ENCODE data around the gene DECR2.
"Not testable (repeated sequence)": the region's sequence is repeated elsewhere in the genome, so short reads cannot be mapped to it uniquely, and the experiment has no call there.

DECR2 gene, protein sequence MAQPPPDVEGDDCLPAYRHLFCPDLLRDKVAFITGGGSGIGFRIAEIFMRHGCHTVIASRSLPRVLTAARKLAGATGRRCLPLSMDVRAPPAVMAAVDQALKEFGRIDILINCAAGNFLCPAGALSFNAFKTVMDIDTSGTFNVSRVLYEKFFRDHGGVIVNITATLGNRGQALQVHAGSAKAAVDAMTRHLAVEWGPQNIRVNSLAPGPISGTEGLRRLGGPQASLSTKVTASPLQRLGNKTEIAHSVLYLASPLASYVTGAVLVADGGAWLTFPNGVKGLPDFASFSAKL

DNA sequence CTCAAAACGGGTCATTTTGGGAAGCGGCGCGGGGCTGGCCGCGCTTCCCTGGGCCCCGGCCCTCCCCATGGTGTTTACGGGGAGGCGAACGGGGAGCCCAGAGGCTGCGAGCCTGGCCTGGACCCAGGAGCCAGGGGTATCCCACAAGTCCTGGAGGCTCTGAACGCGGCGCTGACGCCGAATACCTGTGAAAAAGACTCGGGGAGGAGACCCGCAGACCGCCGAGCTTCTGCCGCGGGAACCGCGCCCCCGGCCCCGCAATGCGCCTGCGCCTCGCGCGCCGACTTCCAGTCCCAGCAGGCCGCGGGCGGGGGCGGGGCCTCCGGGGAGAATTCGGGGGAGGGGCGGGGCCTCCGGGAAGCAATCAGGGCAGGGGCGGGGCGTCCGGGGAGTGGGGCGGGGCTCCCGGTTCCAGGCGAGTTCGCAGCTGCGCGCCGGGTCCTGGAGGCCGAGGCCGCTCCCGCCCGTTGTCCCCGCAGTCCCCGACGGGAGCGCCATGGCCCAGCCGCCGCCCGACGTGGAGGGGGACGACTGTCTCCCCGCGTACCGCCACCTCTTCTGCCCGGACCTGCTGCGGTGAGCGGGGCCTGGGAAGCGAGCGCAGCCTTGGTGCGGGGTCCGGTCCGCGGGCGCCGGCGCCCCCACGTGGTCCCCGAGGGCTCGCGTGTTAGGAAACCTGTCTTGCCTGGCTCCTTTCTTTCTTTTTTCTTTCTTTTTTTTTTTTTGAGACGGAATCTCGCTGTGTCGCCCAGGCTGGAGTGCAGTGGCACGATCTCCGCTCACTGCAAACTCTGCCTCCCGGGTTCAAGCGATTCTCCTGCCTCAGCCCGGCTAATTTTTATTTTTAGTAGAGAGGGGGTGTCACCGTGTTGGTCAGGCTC, at the start of gene DECR2:
Gene DECR2 (plus strand): TSS at position 418 of the 881 bp plus-strand sequence. CDS start 79 bp downstream, at position 497.
- peak; percentile 94 for DNase-seq

DNA sequence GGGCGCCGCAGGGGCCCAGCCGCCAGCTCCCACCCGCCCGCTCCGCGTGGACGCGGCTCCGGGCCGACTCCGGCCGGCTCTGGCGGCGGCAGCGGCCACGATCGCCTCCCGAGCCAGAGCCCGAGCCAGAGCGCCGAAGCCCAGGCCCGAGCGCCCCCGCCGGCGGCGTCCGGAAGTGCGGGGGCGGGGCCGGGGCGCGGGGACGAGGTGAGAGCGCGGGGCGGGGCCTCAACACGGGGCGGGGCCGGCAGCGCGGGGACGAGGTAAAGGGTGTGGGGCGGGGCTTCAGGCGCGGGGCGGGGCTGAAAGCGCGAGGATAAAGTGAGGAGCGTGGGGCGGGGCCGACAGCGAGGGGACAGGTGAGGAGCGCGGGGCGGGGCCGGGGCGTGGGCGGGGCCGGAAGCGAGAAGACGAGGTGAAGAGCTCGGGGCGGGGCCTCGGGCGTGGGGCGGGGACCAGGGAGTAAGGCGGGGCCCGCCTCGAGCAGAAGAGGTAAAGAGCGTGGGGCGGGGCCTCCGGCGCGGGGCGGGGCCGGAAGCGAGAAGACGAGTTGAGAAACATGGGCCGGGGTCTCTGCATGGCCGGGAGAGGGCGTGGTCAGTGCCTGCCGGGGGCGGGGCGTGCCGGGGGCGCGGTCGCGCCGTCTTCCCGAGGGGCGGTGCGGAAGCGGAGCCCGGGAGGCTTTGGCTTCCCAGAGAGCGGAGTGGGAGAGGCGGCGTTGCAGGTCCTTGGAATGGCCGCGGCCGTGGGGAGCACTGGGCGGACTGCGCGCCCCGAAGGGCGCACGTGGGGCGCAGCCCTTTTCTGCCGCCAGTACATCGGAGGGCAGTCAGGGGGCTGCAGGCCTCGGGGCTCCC, 48.9 kb upstream of the DECR2 start, which contains the start of gene AXIN1:
Gene AXIN1 (minus strand): TSS at position 177 of the 857 bp plus-strand sequence. CDS start 5,698 bp downstream, outside the sequence.
- DNase-seq = peak; percentile 100

DNA sequence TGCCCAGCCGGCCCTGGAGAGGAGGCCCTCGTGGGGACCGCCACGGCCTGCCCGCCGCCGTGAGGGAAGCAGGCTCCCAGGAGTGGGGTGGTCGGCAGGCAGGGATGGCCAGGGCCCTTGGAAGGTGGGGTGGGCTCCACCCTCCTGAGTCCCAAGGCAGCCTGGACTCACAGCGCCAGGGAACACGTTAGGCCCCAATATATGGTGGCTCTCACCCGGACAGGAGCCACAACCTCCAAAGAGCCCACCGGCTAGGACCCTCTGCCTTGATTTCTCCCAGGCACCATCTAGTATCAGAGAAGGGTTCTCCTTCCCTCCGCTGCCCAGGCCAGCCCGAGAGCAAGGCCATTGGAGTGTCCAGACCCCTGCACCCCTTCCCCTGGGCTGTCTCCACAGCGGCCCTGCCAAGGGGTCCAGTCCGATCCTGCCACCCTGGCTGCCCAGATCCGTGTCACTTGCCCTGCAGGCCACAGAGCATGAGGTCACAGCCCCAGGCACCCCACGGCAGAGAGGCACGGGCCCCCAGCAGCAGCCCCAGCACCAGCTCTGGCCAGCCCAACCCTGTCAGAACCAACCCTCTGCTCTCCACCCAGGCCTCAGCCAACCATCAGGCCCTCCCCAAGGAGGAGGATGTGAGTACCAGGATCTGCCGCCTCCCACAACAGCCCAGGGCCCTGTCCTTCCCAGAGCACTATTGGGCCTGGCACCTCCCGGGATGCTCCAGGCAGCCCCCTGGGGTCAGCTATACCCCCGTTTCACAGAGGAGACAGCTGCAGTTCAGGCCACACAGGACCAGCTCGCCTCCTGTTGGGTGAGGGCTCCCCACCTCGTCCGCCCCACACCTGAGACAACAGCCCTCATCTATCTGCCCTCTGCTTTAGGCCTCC, 48.0 kb upstream of the DECR2 start:
- no peak for DNase-seq

DNA sequence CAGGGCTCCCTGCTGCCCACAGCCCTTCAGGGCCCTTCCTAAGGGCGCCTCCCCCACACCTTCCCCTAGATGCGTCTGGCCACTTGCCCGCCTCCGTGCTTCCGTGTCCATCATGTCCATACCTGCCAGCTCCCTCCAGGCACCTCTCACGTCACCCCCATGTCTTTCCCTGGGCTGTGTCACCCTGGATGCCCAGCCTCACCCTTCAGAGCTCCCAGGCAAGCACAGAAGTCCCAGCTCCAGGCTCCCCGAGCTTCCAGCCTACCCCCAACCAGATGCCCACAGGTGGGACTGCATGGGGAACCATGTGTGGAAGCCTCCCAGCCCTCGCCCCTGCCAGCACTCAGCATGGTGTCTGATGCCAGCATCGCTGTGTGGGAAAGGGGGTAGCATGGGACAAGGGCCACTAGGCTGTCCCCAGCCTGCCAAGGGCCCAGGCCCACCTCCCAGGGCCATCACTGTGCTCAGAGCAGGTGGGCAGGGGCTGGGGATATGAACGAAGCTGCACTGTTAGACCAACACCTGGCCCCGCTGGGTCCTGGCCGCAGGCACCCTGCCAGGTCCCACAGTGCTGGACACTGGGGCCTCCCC, 47.3 kb upstream of the DECR2 start:
- DNase-seq = no peak

DNA sequence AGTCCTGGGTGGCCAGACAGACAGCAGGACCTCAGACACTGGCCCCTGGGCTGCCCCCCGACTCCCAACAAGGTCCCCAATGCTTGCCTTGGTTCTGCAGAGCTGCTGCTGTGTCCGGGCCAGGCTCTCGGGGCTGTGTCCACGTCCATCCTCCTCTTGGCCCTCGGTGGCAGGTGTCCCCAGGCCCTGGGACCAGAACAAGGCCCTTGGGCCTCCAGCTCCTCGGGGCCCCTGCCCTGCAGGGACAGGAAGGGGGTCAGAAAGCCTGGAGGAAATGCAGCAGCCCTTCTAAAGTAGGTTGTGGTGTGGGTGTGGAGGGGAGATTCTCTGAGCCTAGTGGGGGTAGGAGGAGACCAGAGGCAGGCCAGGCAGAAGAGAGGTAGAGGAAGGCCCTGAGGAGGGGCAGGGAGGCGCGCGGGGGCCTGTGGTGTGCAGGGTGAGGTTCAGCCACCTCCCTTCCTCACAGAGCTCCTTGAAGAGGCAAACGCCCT, 46.7 kb upstream of the DECR2 start:
- no peak for DNase-seq

DNA sequence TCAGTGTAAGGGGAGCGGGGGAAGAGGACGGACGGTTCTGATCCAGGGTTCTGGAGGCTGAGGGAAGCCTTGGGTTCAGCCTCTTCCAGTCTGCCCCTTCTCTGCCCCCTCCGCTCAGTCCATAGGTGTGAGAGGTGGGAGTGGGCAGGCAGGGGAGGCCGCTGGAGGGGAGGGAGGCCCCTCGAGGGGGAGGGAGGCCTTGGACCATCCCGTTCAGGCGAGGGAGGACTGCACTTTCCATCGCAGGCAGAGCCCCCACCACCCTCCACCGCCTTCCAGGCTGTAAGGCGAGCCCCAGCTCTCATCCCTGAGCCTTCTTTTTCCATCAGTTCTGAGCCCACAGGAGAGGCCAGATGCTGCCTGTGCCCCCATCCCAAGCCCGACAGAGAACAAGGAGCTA, 44.9 kb upstream of the DECR2 start:
- DNase-seq = no peak

DNA sequence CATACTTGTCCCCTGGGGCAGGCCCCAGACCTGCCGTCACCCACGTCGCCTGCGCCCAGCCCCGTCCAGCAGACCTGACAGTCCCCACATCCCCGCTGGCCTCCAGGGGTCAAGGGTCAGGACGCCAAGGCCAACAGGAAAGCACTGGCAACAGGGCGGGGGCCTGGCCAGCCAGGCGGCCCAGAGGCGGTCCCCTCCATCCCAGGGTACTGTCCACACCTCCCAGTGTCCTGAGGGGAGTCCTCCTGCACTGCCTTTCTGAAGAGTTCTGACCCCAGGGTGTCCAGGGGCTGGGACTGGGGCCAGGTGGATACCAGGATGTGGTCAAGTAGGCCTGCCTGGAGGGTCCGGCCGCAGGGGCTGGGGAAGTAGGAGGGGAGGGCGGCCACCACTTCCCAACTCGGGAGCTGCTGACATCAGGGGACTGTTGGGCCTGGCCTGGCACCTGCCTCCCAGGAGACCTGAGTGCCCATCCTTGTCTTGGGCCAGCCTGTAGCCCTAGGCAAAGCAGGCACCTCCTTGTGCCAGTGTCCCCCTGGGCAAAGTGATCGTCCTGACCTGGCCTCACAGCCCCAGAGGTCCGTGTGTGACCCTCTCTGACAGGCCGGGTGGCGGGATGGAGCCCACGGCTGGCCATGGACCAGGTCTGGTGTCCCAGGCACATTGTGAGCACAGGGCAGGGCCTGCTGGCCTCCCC, 42.5 kb upstream of the DECR2 start:
- no peak for DNase-seq

DNA sequence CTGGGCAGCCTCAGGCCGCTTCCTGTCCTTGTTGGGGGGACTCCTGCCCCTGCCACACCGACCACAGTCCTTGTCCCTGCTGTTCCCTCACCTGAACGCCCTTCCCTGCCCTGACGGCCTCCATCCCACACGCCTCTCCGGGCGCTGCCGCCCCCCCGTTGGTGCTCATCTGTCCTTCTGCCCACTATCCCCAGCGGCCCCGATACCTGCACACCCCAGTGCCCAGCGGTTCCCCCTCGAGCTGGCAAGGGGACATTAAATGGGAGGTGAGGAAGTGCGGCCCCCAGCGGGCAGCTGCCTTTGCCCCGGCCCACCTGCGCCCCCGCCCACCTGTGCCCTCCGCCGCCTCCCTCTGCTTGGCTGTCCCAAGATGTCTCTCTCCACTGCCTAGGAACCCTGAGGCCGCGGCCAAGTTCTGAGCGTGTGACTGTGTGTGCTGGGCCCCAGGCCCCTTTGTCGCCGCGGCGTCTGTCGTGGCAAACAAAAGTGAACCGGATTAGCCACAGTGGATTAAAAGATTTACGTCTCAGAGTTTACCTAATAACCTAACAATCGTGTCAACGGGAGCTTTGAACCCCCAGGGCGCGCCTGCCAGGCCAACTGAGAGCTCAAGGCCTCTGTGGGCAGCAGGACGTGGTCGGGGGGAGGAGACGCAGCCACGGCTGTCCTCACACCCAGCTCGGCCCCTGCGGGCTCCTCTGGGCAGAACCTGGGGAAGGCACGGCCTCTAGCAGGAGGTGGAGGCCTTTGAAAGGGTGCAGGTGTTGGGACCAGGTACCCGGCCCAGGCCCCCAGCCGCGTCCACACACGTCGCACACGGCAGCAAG, 41.6 kb upstream of the DECR2 start:
- peak; percentile 98 for DNase-seq

DNA sequence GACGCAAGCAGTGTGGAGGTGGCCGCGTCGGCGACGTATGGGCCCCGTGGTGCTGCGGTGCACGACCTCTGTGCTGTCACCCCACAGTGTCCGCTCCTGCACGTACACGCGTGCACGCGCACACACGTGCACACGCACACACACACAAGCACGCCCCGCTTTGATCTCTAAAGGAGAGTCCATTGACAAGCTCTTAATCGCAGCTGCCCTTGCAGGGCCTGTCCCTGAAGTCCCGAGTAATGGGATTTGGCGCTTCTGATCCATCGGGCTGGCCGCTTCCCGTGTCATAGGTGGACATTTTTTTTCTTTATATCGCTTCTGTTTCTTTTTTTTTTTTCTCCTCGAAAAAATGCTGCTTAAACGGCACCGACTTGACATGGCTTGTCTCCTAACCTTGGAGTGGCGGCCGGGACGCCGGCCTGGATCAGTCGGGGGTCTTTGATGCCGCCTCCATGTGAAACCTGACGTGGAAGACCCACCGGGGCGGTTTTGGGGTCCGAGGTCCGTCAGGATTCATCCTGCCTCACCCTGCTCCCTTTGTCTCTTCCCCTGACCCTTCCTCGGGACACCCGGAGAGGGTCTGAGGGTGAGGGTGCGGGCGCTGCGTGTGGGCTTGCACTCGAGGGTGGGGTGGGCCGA, 40.9 kb upstream of the DECR2 start:
- peak; percentile 94 for DNase-seq

DNA sequence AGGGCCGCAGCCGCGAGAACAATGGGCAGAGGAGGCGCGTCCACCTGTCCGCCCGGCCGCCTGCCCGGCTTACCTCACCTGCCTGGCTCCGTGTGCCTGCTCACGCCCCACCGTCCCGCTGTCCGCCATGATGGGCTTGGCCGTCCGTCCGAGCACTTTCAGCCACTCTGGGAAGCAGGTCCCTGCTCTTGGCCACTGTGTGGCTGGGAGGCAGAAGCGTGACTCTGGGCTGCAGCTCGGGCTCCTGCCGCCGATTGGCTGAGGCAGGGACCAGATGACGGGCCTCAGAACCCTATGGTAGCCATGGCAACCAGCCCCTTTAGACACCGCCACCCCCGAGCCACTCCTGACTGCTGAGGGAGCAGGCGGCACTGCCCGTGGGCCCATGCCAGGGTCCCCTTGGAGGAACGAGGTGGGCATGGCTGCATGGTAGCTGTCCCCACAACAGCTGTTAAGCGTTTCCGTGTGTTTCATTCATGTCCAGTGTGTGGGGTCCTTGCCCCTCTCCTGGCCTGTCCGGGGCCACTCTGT, 40.3 kb upstream of the DECR2 start:
- DNase-seq = peak; percentile 41

DNA sequence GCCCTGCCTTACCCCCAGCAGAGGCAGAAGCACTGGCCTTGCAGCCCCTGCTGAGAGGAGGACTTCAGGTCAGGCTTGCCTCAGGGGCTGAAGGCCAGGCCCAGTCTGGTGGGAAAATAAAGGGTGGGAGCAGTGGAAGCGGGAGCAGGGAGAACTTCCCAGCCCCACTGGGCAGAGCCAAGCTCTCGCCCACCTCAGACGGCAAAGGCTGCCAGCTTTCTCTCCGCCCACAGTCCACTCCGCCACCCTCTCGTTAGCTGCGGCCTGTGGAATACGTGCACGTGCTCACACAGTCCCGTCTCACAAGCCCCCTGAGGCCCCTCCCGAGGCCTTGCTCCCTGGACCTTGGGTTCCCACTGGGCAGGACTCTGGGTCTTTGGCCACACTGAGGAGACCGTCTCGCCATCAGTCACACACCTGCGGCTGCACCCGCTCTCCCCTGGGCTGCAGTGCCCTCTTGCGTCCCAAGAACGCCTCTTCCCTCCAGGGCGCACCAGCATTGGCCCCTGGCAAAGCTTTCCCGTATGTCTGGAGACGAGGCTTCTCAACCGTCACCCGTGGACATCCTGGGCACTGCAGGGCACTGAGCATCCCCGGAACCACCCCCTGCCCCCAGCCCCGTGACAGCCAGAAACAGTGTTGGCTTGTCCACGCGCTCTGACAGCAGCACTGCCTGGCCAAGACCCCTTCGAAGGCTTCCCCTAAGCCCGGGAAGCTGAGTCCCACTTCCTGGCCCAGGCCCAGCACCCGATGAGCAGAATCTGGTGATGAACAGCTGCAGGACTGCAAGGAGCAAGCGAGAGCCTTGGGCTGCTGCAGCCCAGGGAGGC, 39.6 kb upstream of the DECR2 start:
- peak; percentile 89 for DNase-seq

DNA sequence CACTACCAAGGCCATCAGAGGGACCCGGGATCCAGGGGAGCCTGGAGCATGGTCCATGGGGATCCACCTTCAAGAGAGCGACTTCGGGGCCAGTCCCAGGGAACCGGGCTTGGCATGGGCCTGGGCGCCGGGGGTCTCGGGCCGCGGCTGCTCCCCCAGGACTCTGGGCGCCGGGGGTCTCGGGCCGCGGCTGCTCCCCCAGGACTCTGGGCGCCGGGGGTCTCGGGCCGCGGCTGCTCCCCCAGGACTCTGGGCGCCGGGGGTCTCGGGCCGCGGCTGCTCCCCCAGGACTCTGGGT, 39.0 kb upstream of the DECR2 start:
- not testable (repeated sequence) for DNase-seq

DNA sequence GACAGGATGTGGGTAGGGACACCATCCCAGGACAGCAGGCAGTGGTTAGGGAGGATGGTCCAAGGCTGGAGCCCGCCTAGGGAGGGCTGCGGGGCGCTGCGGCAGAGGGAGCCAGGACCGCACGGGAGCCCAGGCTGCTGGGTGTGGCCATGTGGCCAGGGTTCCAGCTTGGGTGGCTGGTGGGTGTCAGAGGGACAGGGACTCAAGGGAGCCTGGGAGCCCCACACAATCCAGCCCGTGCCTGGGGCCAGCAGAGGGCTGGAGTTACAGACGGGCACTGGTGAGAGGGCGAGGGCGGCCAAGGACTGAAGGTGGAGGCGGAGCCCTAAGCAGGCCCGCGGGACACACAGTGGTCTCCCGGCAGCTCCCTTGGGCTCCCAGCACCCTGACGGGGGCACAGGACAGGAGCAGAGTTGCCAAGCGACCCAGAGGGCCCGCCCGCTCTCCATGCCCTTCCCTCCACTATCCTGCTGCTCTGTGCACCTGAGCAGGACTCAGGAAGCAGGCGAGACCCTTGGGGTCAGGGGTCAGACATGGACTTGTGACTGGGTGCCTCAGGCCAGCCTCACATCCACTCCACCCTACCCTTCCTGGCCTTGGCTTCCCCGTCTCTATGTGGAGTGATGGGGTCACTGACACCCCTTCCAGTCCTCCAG, 38.4 kb upstream of the DECR2 start:
- DNase-seq = no peak

DNA sequence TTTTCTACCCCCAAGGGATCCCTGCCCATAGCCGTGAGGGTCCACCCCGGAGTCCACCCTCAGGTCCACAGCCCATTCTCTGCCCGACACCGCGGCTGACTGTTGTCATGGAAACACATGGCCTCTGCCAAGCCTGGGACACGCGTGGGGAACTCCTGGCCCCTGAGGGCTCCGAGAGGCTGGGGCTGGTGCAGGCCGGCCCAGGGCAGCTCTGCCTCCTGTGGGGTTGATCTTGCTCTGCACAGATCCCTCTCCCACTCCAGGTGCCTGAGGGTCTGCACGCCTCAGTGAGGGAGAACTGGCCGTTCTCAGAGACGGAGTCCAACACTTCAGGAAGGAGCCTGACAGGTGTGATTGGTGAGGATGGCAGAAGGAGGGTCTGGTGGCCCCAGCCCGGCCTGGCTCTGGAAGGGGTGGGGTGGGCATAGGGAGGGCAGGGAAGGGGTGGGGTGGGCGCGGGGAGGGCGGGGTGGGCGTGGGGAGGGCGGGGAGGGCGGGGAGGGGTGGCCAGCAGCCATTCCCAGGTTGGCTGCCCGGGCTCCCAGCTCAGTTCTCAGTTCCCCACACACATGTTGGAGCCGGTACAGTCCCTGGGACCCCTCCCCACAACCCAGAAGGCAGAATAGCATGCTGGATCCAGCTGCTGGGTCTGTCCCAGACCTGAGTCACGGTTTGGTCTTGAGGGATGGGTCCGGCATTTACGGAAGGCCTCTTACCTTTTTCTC, 37.8 kb upstream of the DECR2 start:
- peak; percentile 26 for DNase-seq

DNA sequence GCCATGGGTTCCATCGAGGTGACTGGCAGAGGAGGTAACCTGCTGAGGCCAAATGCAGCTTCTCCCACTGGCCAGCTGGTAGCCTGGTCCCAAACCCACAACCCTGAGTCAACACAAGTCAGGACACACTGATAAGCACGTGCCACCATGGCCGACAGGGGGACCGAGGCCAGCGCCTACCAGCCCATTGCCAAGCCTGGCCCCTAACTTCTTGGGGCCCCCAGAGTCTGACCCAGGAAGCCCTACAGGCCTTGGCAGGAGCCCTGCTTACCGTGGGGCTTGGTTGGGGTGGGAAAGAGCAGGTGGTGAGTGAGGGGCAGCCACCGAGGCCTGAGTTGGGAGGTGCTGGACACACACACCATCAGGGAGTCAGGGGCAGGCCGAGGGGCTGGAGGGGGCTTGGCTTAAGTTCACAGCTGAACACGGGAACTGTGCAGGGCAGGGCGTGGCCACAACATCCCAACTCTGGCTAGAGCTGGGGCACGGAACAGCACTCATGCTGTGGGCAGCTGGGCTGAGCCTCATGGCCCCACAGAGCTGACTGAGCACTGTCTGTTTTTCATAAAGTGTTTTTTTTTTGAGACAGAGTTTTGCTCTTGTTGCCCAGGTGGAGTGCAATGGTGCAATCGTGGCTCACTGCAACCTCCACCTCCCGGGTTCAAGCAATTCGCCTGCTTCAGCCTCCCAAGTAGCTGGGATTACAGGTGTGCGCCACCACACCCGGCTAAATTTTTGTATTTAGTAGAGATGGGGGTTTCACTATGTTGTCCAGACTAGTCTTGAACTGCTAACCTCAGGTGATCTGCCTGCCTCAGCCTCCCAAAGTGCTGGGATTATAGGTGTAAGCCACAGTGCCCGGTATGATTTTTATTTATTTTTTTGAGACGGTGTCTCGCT, 36.8 kb upstream of the DECR2 start:
- DNase-seq = no peak

DNA sequence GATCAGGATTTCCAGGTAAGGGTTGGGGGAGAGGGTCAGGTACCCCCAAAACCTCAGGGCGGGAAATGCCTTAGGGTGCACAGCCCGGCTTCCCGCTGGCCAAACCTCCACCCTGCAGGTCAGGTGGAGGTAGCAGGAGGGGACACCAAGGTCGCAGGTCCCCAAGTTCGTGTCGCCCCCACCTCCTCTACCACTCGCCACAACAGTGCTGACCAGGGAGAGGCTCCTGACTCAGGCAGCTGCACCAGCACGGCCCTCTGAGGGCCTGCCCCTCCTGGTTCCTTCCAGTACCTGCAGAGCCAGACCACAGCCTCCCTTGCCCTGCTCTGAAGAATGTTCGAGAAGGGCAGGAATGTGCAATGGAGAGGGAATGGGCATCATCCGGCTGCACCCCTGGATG, 35.2 kb upstream of the DECR2 start:
- no peak for DNase-seq
